Right lobe of liver (tissue), 4 donors: ENCODE results near the gene ITPKB.
"Not testable (repeated sequence)": the region's sequence is repeated elsewhere in the genome, so short reads cannot be mapped to it uniquely, and the experiment has no call there.

Experiments used
- CTCF ChIP-seq, 4 donors: fragments of 200-600 bp in 3 of 4; fragments of 450-650 bp in 1 of 4; IDR thresholded peaks; one replicate each; pipeline versions ENCODE4 v1.5.1 to v1.8.0; 2016 to 2022; ENCODE audit warnings: antibody characterized with exemption in 4 of 4, mild to moderate bottlenecking in 2 of 4
- POLR2A ChIP-seq: fragments of 450-650 bp; IDR thresholded peaks from one replicate; pipeline ENCODE4 v1.6.1; 2017; ENCODE audit warnings: antibody characterized with exemption, mild to moderate bottlenecking
- donor health status: DM: no; HTN: no; CAD: no.
- donor health status: DM: no; HTN: no; CAD: no.
- donor health status: DM: no; HTN: yes; CAD: no.

GRCh38 chr1:226747519-226748263, 8.6 kb upstream of the ITPKB start:
- not testable (repeated sequence) for TF ChIP-seq CTCF (IDR thresholded peaks at IDR 0.05); POLR2A
